Smooth muscle cell (in vitro differentiated cells): ENCODE results near the gene OSCP1. TPM values are rescaled to one million over a fixed set of nuclear protein-coding genes. Genes with fewer than 3 reads are reported as not detected.
A peak's percentile ranks its signal among the peaks of the same experiment; 100 is the strongest.

ENCODE experiments used
- DNase-seq: peaks from one replicate; lab custom pipeline; 2025; ENCODE audit not compliant: unreplicated experiment; lab: John Stamatoyannopoulos, UW
- H2AFZ ChIP-seq: fragments of 200-600 bp; sonication (generic); 2 replicates; pipeline ENCODE4 v1.6.0; 2016; ENCODE audit warnings: antibody characterized with exemption, low read depth, mild to moderate bottlenecking
- H3F3A ChIP-seq: fragments of 200-600 bp; sonication (generic); 2 replicates; pipeline ENCODE4 v1.6.0; 2017; ENCODE audit warnings: antibody characterized with exemption, low read depth
- H3K27ac ChIP-seq: fragments of 200-600 bp; sonication (generic); 2 replicates; pipeline ENCODE4 v1.5.1; 2016; ENCODE audit warnings: low read depth, mild to moderate bottlenecking
- H3K27me3 ChIP-seq: fragments of 200-600 bp; sonication (generic); 2 replicates; pipeline ENCODE4 v1.6.1; 2016; ENCODE audit warnings: low read depth, mild to moderate bottlenecking
- H3K36me3 ChIP-seq: fragments of 200-600 bp; sonication (generic); 2 replicates; pipeline ENCODE4 v1.5.1; 2016; ENCODE audit warnings: low read depth
- H3K4me1 ChIP-seq: fragments of 200-600 bp; sonication (generic); 2 replicates; pipeline ENCODE4 v1.5.1; 2016; ENCODE audit warnings: low read depth
- H3K4me2 ChIP-seq: fragments of 200-600 bp; sonication (generic); 2 replicates; pipeline ENCODE4 v1.6.0; 2016; ENCODE audit warnings: mild to moderate bottlenecking
- H3K4me3 ChIP-seq: fragments of 200-600 bp; sonication (generic); 2 replicates; pipeline ENCODE4 v1.5.1; 2016; ENCODE audit warnings: mild to moderate bottlenecking
- H3K79me2 ChIP-seq: fragments of 200-600 bp; sonication (generic); 2 replicates; pipeline ENCODE4 v1.6.0; 2016; ENCODE audit warnings: low read depth, mild to moderate bottlenecking
- H3K9ac ChIP-seq: fragments of 200-600 bp; sonication (generic); 2 replicates; pipeline ENCODE4 v1.6.0; 2016; ENCODE audit warnings: low read depth
- H3K9me3 ChIP-seq: fragments of 200-600 bp; sonication (generic); replicated peaks from 2 replicates; pipeline ENCODE4 v1.5.1; 2016; ENCODE audit warnings: low read depth
- H4K20me1 ChIP-seq: fragments of 200-600 bp; sonication (generic); 2 replicates; pipeline ENCODE4 v1.6.0; 2016; ENCODE audit warnings: low read depth
- CTCF ChIP-seq: fragments of 200-600 bp; sonication (generic); IDR thresholded peaks from 2 replicates; pipeline ENCODE4 v1.5.1; 2017; ENCODE audit warnings: borderline replicate concordance, mild to moderate bottlenecking, antibody characterized with exemption; ENCODE audit not compliant: insufficient read depth, poor library complexity, severe bottlenecking
- WGBS: methylation state at CpG from one replicate; pipeline ENCODE4 v1.1.7; 2016; ENCODE audit warnings: low lambda C conversion rate; 5-methylcytosine and 5-hydroxymethylcytosine counted together
- polyA plus RNA-seq: library from polyadenylated mRNA; unstranded; fragments of >200 nt; fragmentation: Nextera tagmentation; extraction: Ambion mirVana; gene quantifications from 2 replicates; pipeline ENCODE4 v1.2.1, GENCODE V29; 2016
- total RNA-seq: library from RNA; depleted of rRNA; stranded (reverse); fragments of >200 nt; gene quantifications from 2 replicates; pipeline ENCODE4 v1.2.3, GENCODE V29; 2014

Gene OSCP1
- total and polyA plus RNA-seq, 2 experiments from 2014 or later = 10.7 to 13.5 TPM

- WGBS = 96% methylated on average over 6 of the region's 6 CpGs
- Histone ChIP-seq H2AFZ (no peak overlapping the region), H3K27ac (no peak overlapping the region), H3K4me1 (no peaks in the 10 kb centered on the region), H3K4me3 (no peak overlapping the region), H3K9me3 (no peaks in the 10 kb centered on the region), H3K9ac (no peak overlapping the region), H3K4me2 (no peak overlapping the region), H3K79me2 (no peaks in the 10 kb centered on the region), H4K20me1 (no peaks in the 10 kb centered on the region), H3F3A (no peaks in the 10 kb centered on the region), H3K27me3 (no peaks in the 10 kb centered on the region), H3K36me3 (peaks cover 4% of the 10 kb centered on the region)
- TF ChIP-seq CTCF = no peak
- DNase-seq = no peak
These were observed 3.5 kb upstream of the OSCP1 start for GRCh38 chr1:36453600-36454388.

- DNase-seq = no peak
- H3K27ac ChIP-seq = no peak overlapping the region
- 93% methylated on average over 3 of the region's 3 CpGs for WGBS
- H3K79me2 ChIP-seq = no peaks in the 10 kb centered on the region
- H3K4me2 ChIP-seq = no peak overlapping the region
- H3K36me3 ChIP-seq = peaks cover 4% of the 10 kb centered on the region
- no peaks in the 10 kb centered on the region for H3K9me3 ChIP-seq
- H2AFZ ChIP-seq = no peak overlapping the region
- H3K9ac ChIP-seq = no peak overlapping the region
- no peaks in the 10 kb centered on the region for H4K20me1 ChIP-seq
- H3K4me1 ChIP-seq = no peaks in the 10 kb centered on the region
- no peaks in the 10 kb centered on the region for H3F3A ChIP-seq
- no peaks in the 10 kb centered on the region for H3K27me3 ChIP-seq
- H3K4me3 ChIP-seq = no peak overlapping the region
- TF ChIP-seq CTCF = no peak
These were observed 2.8 kb upstream of the OSCP1 start for GRCh38 chr1:36453051-36453450.

GRCh38 chr1:36450919-36451305, 661 bp upstream of the OSCP1 start:
- Histone ChIP-seq H3K79me2 (no peaks in the 10 kb centered on the region), H3K27me3 (no peaks in the 10 kb centered on the region), H3K36me3 (peaks cover 4% of the 10 kb centered on the region), H2AFZ (peak overlapping the region; percentile 82), H3K9me3 (no peaks in the 10 kb centered on the region), H3K4me1 (no peaks in the 10 kb centered on the region), H3K4me3 (peak overlapping the region; percentile 68), H3F3A (no peaks in the 10 kb centered on the region), H3K4me2 (peak overlapping the region; percentile 87), H3K27ac (peak overlapping the region; percentile 93), H4K20me1 (no peaks in the 10 kb centered on the region), H3K9ac (peak overlapping the region; percentile 93)
- 62% methylated on average over 18 of the region's 18 CpGs for WGBS
- TF ChIP-seq CTCF = no peak
- no peak for DNase-seq

- H3F3A ChIP-seq = no peaks in the 10 kb centered on the region
- H3K27ac ChIP-seq = no peak overlapping the region
- DNase-seq = no peak
- no peaks in the 10 kb centered on the region for H4K20me1 ChIP-seq
- no peaks in the 10 kb centered on the region for H3K79me2 ChIP-seq
- no peak overlapping the region for H2AFZ ChIP-seq
- WGBS = 79% methylated on average over 4 of the region's 4 CpGs
- H3K4me1 ChIP-seq = no peaks in the 10 kb centered on the region
- H3K9ac ChIP-seq = no peak overlapping the region
- no peak overlapping the region for H3K4me3 ChIP-seq
- H3K9me3 ChIP-seq = no peaks in the 10 kb centered on the region
- H3K27me3 ChIP-seq = no peaks in the 10 kb centered on the region
- no peak overlapping the region for H3K4me2 ChIP-seq
- H3K36me3 ChIP-seq = no peaks in the 10 kb centered on the region
- TF ChIP-seq CTCF = no peak
These were observed 1.7 kb downstream of the OSCP1 start for GRCh38 chr1:36448530-36449056.
